ENCODE results near the gene NUP188.

NUP188 gene

GRCh38 chr9:129032541-129033159 lies 85.2 kb downstream of the NUP188 start:
- TF ChIP-seq CTCF (IDR thresholded peaks at IDR 0.05) = no peak

- TF ChIP-seq CTCF (IDR thresholded peaks at IDR 0.05) = no peak
Observed at GRCh38 chr9:129033216-129033615, 85.7 kb downstream of the NUP188 start.

- TF ChIP-seq CTCF (IDR thresholded peaks at IDR 0.05) = no peak
Observed at GRCh38 chr9:129036241-129036922, 88.9 kb downstream of the NUP188 start, which contains the start of gene MIGA2. Gene MIGA2, plus strand, starts transcription at chr9:129036626. Its CDS starts 3,969 bp downstream, at chr9:129040595.

- no peak for TF ChIP-seq CTCF (IDR thresholded peaks at IDR 0.05)
Observed at GRCh38 chr9:129036923-129037766, 89.6 kb downstream of the NUP188 start.

- no peak for TF ChIP-seq CTCF (IDR thresholded peaks at IDR 0.05)
Observed at GRCh38 chr9:129037767-129038098, 90.2 kb downstream of the NUP188 start.

- TF ChIP-seq CTCF (IDR thresholded peaks at IDR 0.05) = no peak
Observed at GRCh38 chr9:129038109-129038852, 90.8 kb downstream of the NUP188 start.

GRCh38 chr9:129040113-129040643 lies 92.7 kb downstream of the NUP188 start:
- no peak for TF ChIP-seq CTCF (IDR thresholded peaks at IDR 0.05)

Data from LNCAP (cell line).